ENCODE results near the gene SPAG9.

Gene SPAG9

DNA sequence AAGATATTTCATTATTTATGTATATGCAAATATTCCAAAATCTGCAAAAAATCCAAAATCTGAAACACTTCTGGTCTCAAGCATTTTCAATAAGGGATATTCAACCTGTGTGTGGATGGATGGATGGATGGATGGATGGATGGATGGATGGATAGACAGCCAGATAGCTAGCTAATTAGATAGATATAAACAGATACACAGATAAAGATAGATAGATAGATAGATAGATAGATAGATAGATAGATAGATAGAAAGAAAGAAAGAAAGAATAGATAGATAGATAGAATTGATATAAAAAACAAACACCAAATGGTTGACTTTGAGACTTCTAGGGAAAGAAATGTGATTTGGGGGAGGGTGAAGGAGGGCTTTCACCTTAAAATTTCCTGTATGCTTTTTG, 139.4 kb downstream of the SPAG9 start:
- no peak for DNase-seq (ENCODE audit: low read depth)

- no peak for DNase-seq (ENCODE audit: low read depth)
Measured at GRCh38 chr17:50979524-50979927, 141.1 kb downstream of the SPAG9 start.

GRCh38 chr17:50977487-50978159, 143.0 kb downstream of the SPAG9 start:
- no peak for DNase-seq (ENCODE audit: low read depth)

- no peak for DNase-seq (ENCODE audit: low read depth)
Measured at GRCh38 chr17:50976951-50977472, 143.7 kb downstream of the SPAG9 start.

DNA sequence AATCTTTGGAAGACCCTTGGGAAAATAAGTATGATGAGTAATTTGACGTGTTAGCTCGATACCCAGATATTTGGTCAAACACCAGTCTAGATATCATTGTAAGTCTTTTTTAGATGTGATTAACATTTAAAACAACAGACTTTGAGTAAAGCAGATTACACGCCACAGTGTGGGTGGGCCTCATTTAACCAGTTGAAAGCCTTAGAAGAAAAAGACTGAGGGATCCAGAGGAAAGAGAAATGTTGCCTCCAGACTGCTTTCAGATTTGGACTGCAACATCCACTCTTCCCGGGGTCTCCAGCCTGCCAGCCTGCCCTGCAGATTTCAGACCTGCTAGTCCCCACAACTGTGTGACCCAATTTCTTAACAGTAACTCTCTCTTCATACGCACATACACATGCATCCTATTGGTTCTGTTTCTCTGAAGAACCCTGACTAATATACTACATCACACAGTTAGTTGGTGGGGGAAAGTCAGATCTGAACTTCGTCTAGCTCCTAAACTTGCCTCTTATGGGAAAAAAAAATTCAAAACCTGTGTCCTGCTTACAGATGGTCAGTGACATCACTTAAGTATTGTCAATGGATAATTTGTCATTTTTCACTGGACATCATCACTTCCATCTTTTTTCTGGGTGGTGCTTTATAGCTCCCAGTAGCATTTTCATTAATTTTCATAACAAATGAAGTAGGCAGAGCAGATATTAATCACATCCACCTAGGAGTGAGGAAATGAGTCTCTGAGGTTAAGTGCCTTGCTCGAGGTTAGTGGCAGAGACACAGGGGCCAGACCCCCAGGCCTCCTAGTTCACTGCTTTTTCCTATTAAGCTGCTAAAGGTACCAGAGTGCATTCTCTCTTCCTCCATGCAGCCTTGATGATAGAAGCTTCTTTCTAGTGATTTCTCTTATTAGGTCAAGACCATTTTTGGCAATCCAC, 146.8 kb downstream of the SPAG9 start:
- no peak for DNase-seq (ENCODE audit: low read depth)

DNA sequence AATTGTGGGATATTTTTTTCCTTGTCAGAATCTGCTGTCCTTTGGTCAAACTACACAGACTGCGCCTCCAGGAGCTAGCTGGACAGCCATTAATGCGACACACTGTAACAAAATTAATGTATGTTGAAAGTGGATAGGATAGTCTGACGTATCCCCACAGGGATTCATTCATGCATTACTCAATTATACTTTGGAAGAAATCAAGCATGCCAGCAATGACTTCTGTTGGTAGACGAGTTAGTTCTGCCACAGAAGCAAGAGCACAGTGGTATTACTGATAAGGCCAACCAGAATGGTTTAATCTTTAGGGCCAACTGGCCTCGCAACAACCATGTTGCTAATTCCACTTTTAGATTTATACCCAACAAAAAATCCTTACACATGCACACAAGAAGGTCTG, 148.1 kb downstream of the SPAG9 start:
- DNase-seq (ENCODE audit: low read depth) = no peak

DNA sequence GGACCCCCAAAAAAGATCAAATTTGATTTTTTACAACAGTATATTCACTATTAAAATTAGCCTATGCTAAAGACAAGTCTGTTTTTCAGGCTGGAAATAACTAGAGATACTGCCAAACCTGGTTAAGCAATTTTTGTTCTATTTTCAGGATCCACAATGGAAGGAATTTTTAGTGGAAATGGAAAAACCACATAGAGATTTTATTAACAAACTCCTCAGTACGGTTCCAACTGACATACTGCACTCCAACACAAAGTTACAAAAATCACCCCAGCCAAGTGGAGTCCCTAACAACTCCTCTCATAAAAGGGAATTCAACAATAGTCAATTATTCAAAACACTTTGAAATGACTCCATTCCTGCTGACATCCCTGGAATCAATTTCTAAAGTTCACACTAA, 152.9 kb downstream of the SPAG9 start:
- no peak for DNase-seq (ENCODE audit: low read depth)

GRCh38 chr17:50966163-50966666, 154.5 kb downstream of the SPAG9 start:
- no peak for DNase-seq (ENCODE audit: low read depth)

- DNase-seq (ENCODE audit: low read depth) = no peak
Measured at GRCh38 chr17:50963139-50963538, 157.5 kb downstream of the SPAG9 start.

- DNase-seq (ENCODE audit: low read depth) = no peak
Measured at GRCh38 chr17:50961282-50962220, 159.1 kb downstream of the SPAG9 start.

- DNase-seq (ENCODE audit: low read depth) = no peak
Measured at GRCh38 chr17:50959341-50959740, 161.3 kb downstream of the SPAG9 start.

GRCh38 chr17:50957600-50958575, 162.8 kb downstream of the SPAG9 start:
- no peak for DNase-seq (ENCODE audit: low read depth)

DNA sequence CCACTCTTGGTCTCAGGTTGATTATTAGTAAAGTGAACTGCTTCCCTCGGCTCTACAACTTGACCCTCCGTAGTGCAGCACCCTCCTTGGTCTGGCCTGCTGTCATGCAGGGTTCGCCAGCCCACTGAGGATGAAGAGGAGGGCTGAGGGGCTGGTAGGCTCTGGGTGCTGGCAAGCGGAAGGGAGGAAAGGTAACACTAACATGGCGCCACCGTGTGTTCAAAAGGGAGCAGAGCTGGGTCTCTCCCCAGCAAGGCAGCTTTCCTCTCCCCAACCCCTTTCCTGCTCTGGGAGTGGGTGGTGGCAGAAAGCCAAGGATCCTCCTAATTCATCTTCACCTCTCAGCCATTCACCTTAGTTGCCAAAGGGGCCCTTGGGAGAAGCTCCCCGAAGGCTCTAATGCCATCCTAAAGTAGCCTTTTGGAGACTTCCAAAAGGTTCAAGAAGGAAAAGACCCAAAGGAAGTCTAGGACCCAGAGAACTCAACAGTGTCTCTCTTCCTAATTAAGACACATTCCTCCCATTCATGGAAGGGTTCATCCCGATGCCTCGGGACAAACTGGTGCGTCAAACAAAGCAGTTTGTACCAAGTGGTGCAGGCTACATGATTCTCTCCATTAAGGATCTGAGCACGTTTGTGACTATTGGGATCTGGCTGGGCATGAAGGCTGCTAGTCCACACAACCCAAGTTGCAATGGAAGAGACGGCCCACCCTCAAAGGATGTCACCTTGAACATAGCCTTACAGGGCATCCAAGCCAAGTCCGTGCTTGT, 163.7 kb downstream of the SPAG9 start:
- peak; percentile 64 for DNase-seq (ENCODE audit: low read depth)

- DNase-seq (ENCODE audit: low read depth) = no peak
Measured at GRCh38 chr17:50956409-50956749, 164.3 kb downstream of the SPAG9 start.

GRCh38 chr17:50955667-50956120, 165.0 kb downstream of the SPAG9 start:
- DNase-seq (ENCODE audit: low read depth) = no peak

DNA sequence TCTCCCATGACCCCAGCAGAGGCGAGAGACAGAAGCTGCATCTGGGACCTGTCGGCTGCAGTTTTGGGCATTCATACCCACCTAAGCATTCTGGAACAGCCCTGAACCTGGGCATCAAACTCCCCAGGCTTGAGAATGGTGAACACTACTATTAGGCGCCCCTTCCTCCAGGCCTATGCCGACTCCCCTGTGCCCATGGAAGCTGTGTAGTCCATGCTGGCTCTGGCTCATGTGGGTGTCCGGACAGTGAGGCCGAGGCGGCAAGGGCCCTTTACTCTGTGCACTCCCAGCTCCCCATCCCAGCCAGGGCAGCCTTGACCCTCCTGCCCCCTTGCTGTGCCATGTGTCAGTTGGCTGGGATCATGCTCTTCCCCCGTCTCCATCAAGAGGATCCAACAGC, 165.5 kb downstream of the SPAG9 start:
- DNase-seq (ENCODE audit: low read depth) = no peak

- DNase-seq (ENCODE audit: low read depth) = no peak
Measured at GRCh38 chr17:50954641-50955121, 166.0 kb downstream of the SPAG9 start.

DNA sequence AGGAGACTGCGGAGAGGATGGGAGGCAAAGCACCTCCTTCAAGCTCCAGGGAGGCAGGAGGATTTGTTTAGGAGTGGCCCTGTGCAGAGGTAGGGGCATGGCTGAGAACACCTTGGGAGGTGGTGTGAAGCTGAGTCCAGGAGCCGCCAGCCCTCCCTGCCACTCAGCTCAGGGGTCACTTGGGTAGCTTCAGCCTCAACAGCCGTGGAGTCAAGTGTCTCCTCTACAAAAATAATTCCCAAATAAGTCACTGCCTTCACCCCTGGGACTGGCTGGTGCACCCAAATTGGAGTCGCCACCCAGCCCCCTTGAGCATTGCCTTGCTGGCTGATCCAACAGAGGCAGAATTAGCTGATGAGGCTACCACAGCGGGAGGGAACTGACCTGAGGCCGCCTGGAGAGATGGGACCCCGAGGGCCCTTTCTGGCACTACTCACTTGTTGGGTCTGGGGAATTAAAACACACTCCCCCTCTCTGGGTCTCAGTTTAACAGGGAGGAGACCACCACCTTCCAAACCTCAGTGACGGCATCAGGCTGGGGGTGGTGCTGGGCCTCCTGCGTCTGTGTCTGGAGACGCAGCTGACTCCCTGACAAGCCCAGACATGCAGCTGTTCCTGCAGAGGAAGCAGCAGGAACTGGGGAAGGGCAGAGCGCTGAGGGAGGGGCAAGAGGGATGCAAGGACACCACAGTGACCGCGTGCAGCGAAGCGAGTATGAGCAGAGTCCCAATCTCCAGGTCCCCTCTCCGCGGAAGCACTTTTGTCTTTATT, 166.7 kb downstream of the SPAG9 start:
- no peak for DNase-seq (ENCODE audit: low read depth)

GRCh38 chr17:50953518-50953830, 167.2 kb downstream of the SPAG9 start:
- DNase-seq (ENCODE audit: low read depth) = no peak
